Endothelial cell of umbilical vein (primary cell): ENCODE data around the gene LEP. TPM values are rescaled to one million over a fixed set of nuclear protein-coding genes. Genes with fewer than 3 reads are reported as not detected.

Experiments
- BruUV-seq: library from RNA; stranded (reverse); fragments of 400-500 nt; replicated peaks from 2 replicates; lab custom pipeline; 2021; lab: Mats Ljungman, UMichigan
- CTCF ChIA-PET: fragments of 300-600, 350-600 bp; sonication (Branson Sonifier 250); formaldehyde crosslinking; loops from one replicate; lab custom pipeline; 2021; ENCODE audit warnings: antibody characterized with exemption, inconsistent platforms; lab: Charles Lee
- POLR2A ChIA-PET: fragments of 300-600, 350-600 bp; sonication (Branson Sonifier 250); formaldehyde crosslinking; loops from one replicate; lab custom pipeline; 2021; ENCODE audit warnings: antibody characterized with exemption, inconsistent platforms; lab: Charles Lee
- DNase-seq: peaks from one replicate; pipeline ENCODE4 v3.0.0-alpha.2; 2011; ENCODE audit warnings: low read depth, low spot score
- FAIRE-seq: peaks from 2 replicates; lab custom pipeline; 2011; peaks lifted over from hg19 to GRCh38; lab: Jason Lieb, UNC
- H2AFZ ChIP-seq: 2 replicates; pipeline ENCODE4 v1.6.0; 2012; ENCODE audit warnings: low read depth, low read length, control low read depth, inconsistent platforms
- H3K27ac ChIP-seq: 2 replicates; pipeline ENCODE4 v1.5.1; 2011; ENCODE audit warnings: low read depth, mild to moderate bottlenecking, control low read depth, low read length, moderate library complexity; ENCODE audit not compliant: insufficient read depth
- H3K27me3 ChIP-seq, 2 experiments: 2 replicates each; pipeline versions ENCODE4 v1.6.0 to v1.6.1; 2011; ENCODE audit warnings: low read length in 2 of 2, mixed read lengths in 1 of 2; ENCODE audit not compliant: control insufficient read depth in 2 of 2, insufficient read depth in 2 of 2
- H3K36me3 ChIP-seq, 2 experiments: 2 replicates in 1 of 2; 3 replicates in 1 of 2; pipeline ENCODE4 v1.5.1; 2011; ENCODE audit warnings: low read length in 2 of 2, mild to moderate bottlenecking in 1 of 2, moderate library complexity in 1 of 2; ENCODE audit not compliant: control insufficient read depth in 2 of 2, insufficient read depth in 2 of 2; ENCODE audit errors: extremely low read depth in 1 of 2
- H3K4me1 ChIP-seq: 3 replicates; pipeline ENCODE4 v1.5.1; 2011; ENCODE audit warnings: mild to moderate bottlenecking, low read length; ENCODE audit not compliant: control insufficient read depth, insufficient read depth; ENCODE audit errors: extremely low read depth
- H3K4me2 ChIP-seq: 2 replicates; pipeline ENCODE4 v1.6.1; 2011; ENCODE audit warnings: low read length, control low read depth, mixed read lengths; ENCODE audit not compliant: insufficient read depth
- H3K4me3 ChIP-seq, 3 experiments: fragments of 200-600 bp in 1 of 3; sonication (generic), shearing (Covaris generic) in 1 of 3; replicated peaks in 1 of 3; 2 replicates each; pipeline ENCODE4 v1.5.1; 2011 to 2016; ENCODE audit warnings: control low read depth in 3 of 3, low read length in 3 of 3, mild to moderate bottlenecking in 2 of 3, inconsistent platforms in 1 of 3, low read depth in 1 of 3, moderate library complexity in 1 of 3; ENCODE audit not compliant: insufficient read depth in 1 of 3
- H3K79me2 ChIP-seq: 2 replicates; pipeline ENCODE4 v1.6.0; 2012; ENCODE audit warnings: low read length, inconsistent platforms; ENCODE audit not compliant: control insufficient read depth, insufficient read depth
- H3K9ac ChIP-seq: replicated peaks from 2 replicates; pipeline ENCODE3; 2011; ENCODE audit warnings: low read length, control low read depth; ENCODE audit not compliant: insufficient read depth; ENCODE audit errors: extremely low read depth
- H3K9me1 ChIP-seq: replicated peaks from 3 replicates; pipeline ENCODE4 v1.6.0; 2011; ENCODE audit warnings: mild to moderate bottlenecking, low read length; ENCODE audit not compliant: control insufficient read depth, insufficient read depth; ENCODE audit errors: extremely low read depth
- H3K9me3 ChIP-seq: replicated peaks from 2 replicates; pipeline ENCODE4 v1.5.1; 2012; ENCODE audit warnings: low read length, inconsistent platforms; ENCODE audit not compliant: control insufficient read depth, insufficient read depth
- H4K20me1 ChIP-seq: replicated peaks from 2 replicates; pipeline ENCODE3; 2011; ENCODE audit warnings: mild to moderate bottlenecking, low read length; ENCODE audit not compliant: control insufficient read depth, insufficient read depth; ENCODE audit errors: extremely low read depth
- EZH2 ChIP-seq: IDR thresholded peaks from 2 replicates; pipeline ENCODE4 v1.6.1; 2012; ENCODE audit warnings: borderline replicate concordance, low read depth, mild to moderate bottlenecking, moderate library complexity, low read length, inconsistent platforms; ENCODE audit not compliant: severe bottlenecking
- FOS ChIP-seq: IDR thresholded peaks from 2 replicates; pipeline ENCODE4 v1.6.1; 2011; ENCODE audit warnings: mild to moderate bottlenecking, low read length, moderate library complexity, borderline replicate concordance; ENCODE audit not compliant: insufficient read depth
- GATA2 ChIP-seq: IDR thresholded peaks from 2 replicates; pipeline ENCODE4 v1.7.0; 2011; ENCODE audit warnings: low read depth, mild to moderate bottlenecking, moderate library complexity, mixed read lengths, low read length; ENCODE audit not compliant: insufficient read length, insufficient read depth
- JUN ChIP-seq: IDR thresholded peaks from 2 replicates; pipeline ENCODE4 v1.6.1; 2011; ENCODE audit warnings: borderline replicate concordance, low read depth; ENCODE audit not compliant: insufficient read length, insufficient read depth
- MAX ChIP-seq: IDR thresholded peaks from 2 replicates; pipeline ENCODE4 v1.6.1; 2011; ENCODE audit not compliant: insufficient read depth, insufficient read length
- MYC ChIP-seq: IDR thresholded peaks from one replicate; pipeline ENCODE4 v1.6.1; 2011; ENCODE audit warnings: mild to moderate bottlenecking, low read depth, low read length
- POLR2A ChIP-seq: IDR thresholded peaks from 2 replicates; pipeline ENCODE4 v1.6.1; 2012; ENCODE audit warnings: low read depth, mild to moderate bottlenecking, control low read depth, low read length
- POLR2AphosphoS5 ChIP-seq: IDR thresholded peaks from 2 replicates; pipeline ENCODE4 v1.6.1; 2012; ENCODE audit warnings: low read depth, mild to moderate bottlenecking, control low read depth, low read length, moderate library complexity; ENCODE audit not compliant: insufficient read depth
- dilution Hi-C: fragments of 300-500 bp; cut with MboI; formaldehyde crosslinking; loops from one replicate; pipeline ENCODE4 v1.15.0; 2019; ENCODE audit warnings: low sequenced_read_pairs; ENCODE audit not compliant: extremely low pct_ligation_motif_present
- intact Hi-C: fragments of 100-400 bp; cut with micrococcal nuclease; formaldehyde crosslinking; loops from one replicate; pipeline ENCODE4 v1.10.0; 2022
- polyA plus RNA-seq, 4 experiments: library from polyadenylated mRNA; depleted of rRNA in 3 of 4; stranded (reverse) in 3 of 4; unstranded in 1 of 4; fragments of >200 nt; gene quantifications; 2 replicates each; pipeline versions ENCODE4 v1.2.1 to v1.2.3, GENCODE V29; 2011 to 2012; ENCODE audit warnings: missing spikeins in 1 of 4
- total RNA-seq: library from RNA; stranded (reverse); gene quantifications from 2 replicates; pipeline ENCODE4 v1.2.3, GENCODE V29; 2021
- TF ChIP-seq, protein P1 (sequence below), 2 donors: IDR thresholded peaks; 1 replicate in 1 of 2; 2 replicates in 1 of 2; pipeline ENCODE4 v1.5.1; 2011; ENCODE audit warnings: low read length in 2 of 2, mild to moderate bottlenecking in 2 of 2, moderate library complexity in 2 of 2, control low read depth in 1 of 2, inconsistent platforms in 1 of 2, low read depth in 1 of 2; ENCODE audit not compliant: insufficient read depth in 1 of 2; ENCODE audit errors: extremely low read depth in 1 of 2

The LEP gene
- total and polyA plus RNA-seq, 2 donors (not counting 3 experiments of a cell fraction or from before 2014, with no cell fraction given): not detected

DNA sequence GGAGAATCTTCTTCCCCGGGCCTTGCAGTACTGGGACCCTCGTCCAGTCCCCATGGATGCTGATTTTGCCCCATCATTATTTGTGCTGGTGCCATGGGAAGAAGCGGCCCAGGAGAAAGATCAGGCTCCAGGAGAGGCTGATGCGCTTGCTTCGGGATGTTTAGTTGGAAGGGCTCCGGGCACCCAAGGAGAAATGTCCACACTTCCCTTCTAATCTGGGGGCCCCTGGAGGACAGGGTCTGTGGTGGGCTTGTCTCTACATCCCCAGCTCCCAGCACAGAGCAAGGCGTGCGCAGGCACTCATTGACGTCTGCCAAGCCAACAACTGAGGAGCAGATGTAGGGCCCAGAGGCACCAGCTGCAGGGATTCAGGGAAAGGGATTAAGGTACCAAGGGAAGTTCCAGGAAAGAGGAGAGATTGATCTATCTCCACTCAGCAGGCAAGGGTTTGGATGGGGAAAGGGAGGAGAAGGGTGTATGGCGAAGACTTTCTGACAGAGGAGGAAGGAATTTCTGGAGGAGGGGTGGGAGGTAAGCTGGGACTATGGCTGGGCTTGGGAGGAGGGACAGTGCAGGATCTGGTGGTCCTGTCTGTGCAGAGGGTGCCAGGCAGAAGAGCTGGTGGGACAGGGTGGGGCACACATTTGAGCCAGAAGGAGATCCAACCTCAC lies 38.7 kb upstream of the LEP start:
- Histone ChIP-seq H4K20me1 (no peaks in the 10 kb centered on the region), H2AFZ (no peak overlapping the region), H3K4me1 (no peaks in the 10 kb centered on the region), H3K27me3 (peaks cover 47 to 51% of the 10 kb centered on the region in 2 experiments), H3K4me3 (no peak overlapping the region), H3K36me3 (no peaks in the 10 kb centered on the region), H3K9me1 (no peaks in the 10 kb centered on the region), H3K27ac (no peak overlapping the region), H3K9ac (no peak overlapping the region), H3K4me2 (no peak overlapping the region), H3K9me3 (no peaks in the 10 kb centered on the region), H3K79me2 (no peaks in the 10 kb centered on the region)
- DNase-seq: no peak
- no TSS peak for BruUV-seq
- dilution Hi-C loops: loop anchor here (25.0 kb wide), 1 partner anchor 490 kb away; no protein-coding TSS in a partner anchor
- TF ChIP-seq, protein P1, sequence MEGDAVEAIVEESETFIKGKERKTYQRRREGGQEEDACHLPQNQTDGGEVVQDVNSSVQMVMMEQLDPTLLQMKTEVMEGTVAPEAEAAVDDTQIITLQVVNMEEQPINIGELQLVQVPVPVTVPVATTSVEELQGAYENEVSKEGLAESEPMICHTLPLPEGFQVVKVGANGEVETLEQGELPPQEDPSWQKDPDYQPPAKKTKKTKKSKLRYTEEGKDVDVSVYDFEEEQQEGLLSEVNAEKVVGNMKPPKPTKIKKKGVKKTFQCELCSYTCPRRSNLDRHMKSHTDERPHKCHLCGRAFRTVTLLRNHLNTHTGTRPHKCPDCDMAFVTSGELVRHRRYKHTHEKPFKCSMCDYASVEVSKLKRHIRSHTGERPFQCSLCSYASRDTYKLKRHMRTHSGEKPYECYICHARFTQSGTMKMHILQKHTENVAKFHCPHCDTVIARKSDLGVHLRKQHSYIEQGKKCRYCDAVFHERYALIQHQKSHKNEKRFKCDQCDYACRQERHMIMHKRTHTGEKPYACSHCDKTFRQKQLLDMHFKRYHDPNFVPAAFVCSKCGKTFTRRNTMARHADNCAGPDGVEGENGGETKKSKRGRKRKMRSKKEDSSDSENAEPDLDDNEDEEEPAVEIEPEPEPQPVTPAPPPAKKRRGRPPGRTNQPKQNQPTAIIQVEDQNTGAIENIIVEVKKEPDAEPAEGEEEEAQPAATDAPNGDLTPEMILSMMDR (IDR thresholded peaks at IDR 0.05; ENCODE audit: extremely low read depth in 1 of 2, insufficient read depth in 1 of 2, low read depth in 1 of 2, low read length in 2 of 2): no peak
- no peak for TF ChIP-seq GATA2
- TF ChIP-seq MYC: no peak
- no peak for TF ChIP-seq POLR2AphosphoS5
- no peak for TF ChIP-seq POLR2A
- TF ChIP-seq JUN: no peak
- no peak for TF ChIP-seq FOS
- no peak for TF ChIP-seq EZH2
- no peak for TF ChIP-seq MAX
- ChIA-PET POLR2A (no interaction called here), CTCF (interaction anchor here (1.4 kb wide), 1 partner anchor 494 kb away, joined by 6 read pairs; no protein-coding TSS in a partner anchor)
- intact Hi-C loops: loop anchor here (10.0 kb wide), 1 partner anchor 98 kb away; no protein-coding TSS in a partner anchor
- FAIRE-seq: no peak
